SK-N-SH (cell line): Measurements from ENCODE around the gene DGAT2. TPM values are rescaled to one million over a fixed set of nuclear protein-coding genes. Genes with fewer than 3 reads are reported as not detected.

Experiments
- CTCF ChIA-PET: fragments of 300-600, 350-600 bp; formaldehyde crosslinking; extraction: SDS; loops from one replicate; lab custom pipeline; 2021; lab: Yijun Ruan, JAX
- POLR2A ChIA-PET: fragments of 350-600 bp; sonication (Branson Sonifier 250); formaldehyde crosslinking; extraction: SDS; loops from one replicate; lab custom pipeline; 2020; ENCODE audit warnings: antibody characterized with exemption, inconsistent platforms; lab: Yijun Ruan, JAX
- DNase-seq: peaks from one replicate; pipeline ENCODE4 v3.0.0; 2012
- H2AFZ ChIP-seq: fragments of 200-600 bp; sonication (generic); 2 replicates; pipeline ENCODE4 v1.8.1; 2016; ENCODE audit warnings: antibody characterized with exemption, mild to moderate bottlenecking, low read depth
- H3F3A ChIP-seq: fragments of 200-600 bp; sonication (generic); replicated peaks from 2 replicates; pipeline ENCODE3; 2016; ENCODE audit warnings: antibody characterized with exemption, mild to moderate bottlenecking; ENCODE audit not compliant: insufficient read depth
- H3K27ac ChIP-seq, 2 experiments: fragments of 200-500 bp in 1 of 2; fragments of 200-600 bp in 1 of 2; sonication (Bioruptor generic) in 1 of 2; sonication (generic), shearing (Covaris generic) in 1 of 2; 2 replicates each; pipeline versions ENCODE4 v1.5.1 to v1.6.1; 2014 to 2016; ENCODE audit warnings: low read depth in 2 of 2, inconsistent platforms in 1 of 2, low read length in 1 of 2, mild to moderate bottlenecking in 1 of 2, mixed read lengths in 1 of 2
- H3K27me3 ChIP-seq: fragments of 200-600 bp; sonication (generic), shearing (Covaris generic); 2 replicates; pipeline ENCODE4 v1.6.1; 2016; ENCODE audit warnings: mixed run types; ENCODE audit not compliant: insufficient read depth
- H3K36me3 ChIP-seq, 2 experiments: fragments of 200-500 bp in 1 of 2; fragments of 200-600 bp in 1 of 2; sonication (Bioruptor generic) in 1 of 2; sonication (generic) in 1 of 2; replicated peaks in 1 of 2; 2 replicates each; pipeline versions ENCODE3 to v1.5.1; 2014 to 2016; ENCODE audit warnings: low read length in 1 of 2, mild to moderate bottlenecking in 1 of 2; ENCODE audit not compliant: insufficient read depth in 2 of 2, control insufficient read depth in 1 of 2
- H3K4me1 ChIP-seq, 2 experiments: fragments of 200-500 bp in 1 of 2; fragments of 200-600 bp in 1 of 2; sonication (Bioruptor generic) in 1 of 2; sonication (generic), shearing (Covaris generic) in 1 of 2; 2 replicates each; pipeline versions ENCODE4 v1.5.1 to v1.6.1; 2014 to 2016; ENCODE audit warnings: low read depth in 1 of 2, low read length in 1 of 2, mixed run types in 1 of 2; ENCODE audit not compliant: insufficient read depth in 2 of 2, control insufficient read depth in 1 of 2
- H3K4me2 ChIP-seq: fragments of 200-600 bp; sonication (generic), shearing (Covaris generic); 2 replicates; pipeline ENCODE4 v1.6.1; 2017; ENCODE audit warnings: mixed run types
- H3K4me3 ChIP-seq, 2 experiments: fragments of 200-500 bp in 1 of 2; fragments of 200-600 bp in 1 of 2; sonication (Bioruptor generic) in 1 of 2; sonication (generic), shearing (Covaris generic) in 1 of 2; 2 replicates each; pipeline versions ENCODE4 v1.5.1 to v1.8.1; 2014 to 2016; ENCODE audit warnings: low read depth in 2 of 2, inconsistent platforms in 1 of 2, low read length in 1 of 2, mild to moderate bottlenecking in 1 of 2, mixed read lengths in 1 of 2, moderate library complexity in 1 of 2
- H3K79me2 ChIP-seq: fragments of 200-600 bp; sonication (generic); 2 replicates; pipeline ENCODE4 v1.8.1; 2017; ENCODE audit warnings: mild to moderate bottlenecking; ENCODE audit not compliant: insufficient read depth
- H3K9ac ChIP-seq: fragments of 200-600 bp; sonication (generic); 2 replicates; pipeline ENCODE4 v1.6.1; 2017; ENCODE audit warnings: mixed run types
- H3K9me2 ChIP-seq: fragments of 200-600 bp; sonication (generic); 2 replicates; pipeline ENCODE4 v1.6.1; 2017; ENCODE audit warnings: mixed run types
- H3K9me3 ChIP-seq: fragments of 200-600 bp; sonication (generic); 2 replicates; pipeline ENCODE4 v1.6.1; 2017; ENCODE audit warnings: mixed run types, mild to moderate bottlenecking, moderate library complexity
- H4K20me1 ChIP-seq: fragments of 200-600 bp; sonication (generic); 2 replicates; pipeline ENCODE4 v1.6.1; 2017; ENCODE audit warnings: mild to moderate bottlenecking, mixed run types; ENCODE audit not compliant: insufficient read depth
- CHD2 ChIP-seq: fragments of 150-350 bp; IDR thresholded peaks from 2 replicates; pipeline ENCODE4 v1.6.1; 2018; ENCODE audit warnings: low read length; ENCODE audit not compliant: partially characterized antibody
- ELF1 ChIP-seq: IDR thresholded peaks from 2 replicates; pipeline ENCODE4 v1.4.0; 2012
- EP300 ChIP-seq, 2 experiments: IDR thresholded peaks; 2 replicates each; pipeline versions ENCODE4 v1.4.0 to v1.6.1; 2012; ENCODE audit warnings: borderline replicate concordance in 1 of 2, low read depth in 1 of 2, low read length in 1 of 2
- EZH2phosphoT487 ChIP-seq: fragments of 200-600 bp; sonication (generic); IDR thresholded peaks from 2 replicates; pipeline ENCODE4 v1.6.1; 2017; ENCODE audit warnings: low read depth, mixed run types, mild to moderate bottlenecking, antibody characterized with exemption, moderate library complexity, borderline replicate concordance
- GABPA ChIP-seq: IDR thresholded peaks from 2 replicates; pipeline ENCODE4 v1.4.0; 2012; ENCODE audit warnings: low read depth, mild to moderate bottlenecking
- MEF2A ChIP-seq: IDR thresholded peaks from 2 replicates; pipeline ENCODE4 v1.4.0; 2012; ENCODE audit warnings: low read depth, borderline replicate concordance
- MXI1 ChIP-seq: IDR thresholded peaks from 2 replicates; pipeline ENCODE4 v1.6.1; 2012; ENCODE audit warnings: mild to moderate bottlenecking, low read depth, low read length, improper control_type of control experiment
- NFIC ChIP-seq: IDR thresholded peaks from 2 replicates; pipeline ENCODE4 v1.4.0; 2012; ENCODE audit warnings: borderline replicate concordance
- PBX3 ChIP-seq: IDR thresholded peaks from 2 replicates; pipeline ENCODE4; 2012
- POLR2AphosphoS5 ChIP-seq: IDR thresholded peaks from 2 replicates; pipeline ENCODE4 v1.6.1; 2012; ENCODE audit warnings: low read depth, low read length
- RAD21 ChIP-seq: IDR thresholded peaks from 2 replicates; pipeline ENCODE4 v1.6.1; 2012; ENCODE audit warnings: mild to moderate bottlenecking, low read length
- RCOR1 ChIP-seq: fragments of 150-350 bp; IDR thresholded peaks from 2 replicates; pipeline ENCODE4 v1.6.1; 2017; ENCODE audit warnings: antibody characterized with exemption, low read length
- RXRA ChIP-seq: IDR thresholded peaks from 2 replicates; pipeline ENCODE4 v1.4.0; 2012; ENCODE audit warnings: low read depth, mild to moderate bottlenecking, borderline replicate concordance
- TCF12 ChIP-seq: IDR thresholded peaks from 2 replicates; pipeline ENCODE4 v1.4.0; 2012
- USF1 ChIP-seq: IDR thresholded peaks from 2 replicates; pipeline ENCODE4 v1.4.0; 2012; ENCODE audit warnings: low read depth, borderline replicate concordance
- USF2 ChIP-seq: fragments of 150-350 bp; IDR thresholded peaks from 2 replicates; pipeline ENCODE4 v1.6.1; 2017; ENCODE audit warnings: antibody characterized with exemption, low read length, low read depth, borderline replicate concordance
- WGBS: methylation state at CpG from one replicate; pipeline ENCODE4 v1.1.6; 2017; ENCODE audit warnings: low lambda C conversion rate; 5-methylcytosine and 5-hydroxymethylcytosine counted together
- polyA plus RNA-seq, 3 experiments: library from polyadenylated mRNA; depleted of rRNA; stranded (reverse); fragments of >200 nt; gene quantifications; 2 replicates each; pipeline ENCODE4 v1.2.3, GENCODE V29; 2012
- TF ChIP-seq, protein P1 (sequence below): IDR thresholded peaks from 2 replicates; pipeline ENCODE4 v1.6.1; 2012; ENCODE audit warnings: mild to moderate bottlenecking, low read depth, low read length, moderate library complexity

The DGAT2 gene
- polyA plus RNA-seq, 1 of the 3 experiments (the other 2 are of a cell fraction): 1.4 TPM

GRCh38 chr11:75771646-75772410, 3.2 kb downstream of the DGAT2 start (continued):
- TF ChIP-seq USF2 (no peak), PBX3 (no peak), CHD2 (no peak), TCF12 (no peak), NFIC (no peak), EZH2phosphoT487 (no peak), RCOR1 (no peak), RAD21 (no peak), MXI1 (no peak)

- H3K4me2 ChIP-seq: no peak overlapping the region
- ChIA-PET CTCF (interaction anchor here (0.7 to 2.9 kb wide), 4 partner anchors 29 to 94 kb away, joined by 3 to 10 read pairs (median 3); no protein-coding TSS in a partner anchor), POLR2A (interaction anchor here (0.6 kb wide), 1 partner anchor 52 kb away, joined by 4 read pairs; no protein-coding TSS in a partner anchor)
- H3K4me3 ChIP-seq: no peak overlapping the region
- peaks cover 0 to 10% of the 10 kb centered on the region in 2 experiments; a peak in 1 of 4 replicates for H3K4me1 ChIP-seq
- 69% methylated on average over 3 of the region's 5 CpGs for WGBS
- H3K79me2 ChIP-seq: no peaks in the 10 kb centered on the region
- H2AFZ ChIP-seq: no peak overlapping the region
- H3K9me2 ChIP-seq: no peaks in the 10 kb centered on the region
- H4K20me1 ChIP-seq: no peaks in the 10 kb centered on the region
- TF ChIP-seq RCOR1: no peak
- TF ChIP-seq, protein P1, sequence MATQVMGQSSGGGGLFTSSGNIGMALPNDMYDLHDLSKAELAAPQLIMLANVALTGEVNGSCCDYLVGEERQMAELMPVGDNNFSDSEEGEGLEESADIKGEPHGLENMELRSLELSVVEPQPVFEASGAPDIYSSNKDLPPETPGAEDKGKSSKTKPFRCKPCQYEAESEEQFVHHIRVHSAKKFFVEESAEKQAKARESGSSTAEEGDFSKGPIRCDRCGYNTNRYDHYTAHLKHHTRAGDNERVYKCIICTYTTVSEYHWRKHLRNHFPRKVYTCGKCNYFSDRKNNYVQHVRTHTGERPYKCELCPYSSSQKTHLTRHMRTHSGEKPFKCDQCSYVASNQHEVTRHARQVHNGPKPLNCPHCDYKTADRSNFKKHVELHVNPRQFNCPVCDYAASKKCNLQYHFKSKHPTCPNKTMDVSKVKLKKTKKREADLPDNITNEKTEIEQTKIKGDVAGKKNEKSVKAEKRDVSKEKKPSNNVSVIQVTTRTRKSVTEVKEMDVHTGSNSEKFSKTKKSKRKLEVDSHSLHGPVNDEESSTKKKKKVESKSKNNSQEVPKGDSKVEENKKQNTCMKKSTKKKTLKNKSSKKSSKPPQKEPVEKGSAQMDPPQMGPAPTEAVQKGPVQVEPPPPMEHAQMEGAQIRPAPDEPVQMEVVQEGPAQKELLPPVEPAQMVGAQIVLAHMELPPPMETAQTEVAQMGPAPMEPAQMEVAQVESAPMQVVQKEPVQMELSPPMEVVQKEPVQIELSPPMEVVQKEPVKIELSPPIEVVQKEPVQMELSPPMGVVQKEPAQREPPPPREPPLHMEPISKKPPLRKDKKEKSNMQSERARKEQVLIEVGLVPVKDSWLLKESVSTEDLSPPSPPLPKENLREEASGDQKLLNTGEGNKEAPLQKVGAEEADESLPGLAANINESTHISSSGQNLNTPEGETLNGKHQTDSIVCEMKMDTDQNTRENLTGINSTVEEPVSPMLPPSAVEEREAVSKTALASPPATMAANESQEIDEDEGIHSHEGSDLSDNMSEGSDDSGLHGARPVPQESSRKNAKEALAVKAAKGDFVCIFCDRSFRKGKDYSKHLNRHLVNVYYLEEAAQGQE: no peak
- TF ChIP-seq TCF12: no peak
- TF ChIP-seq EP300 (IDR thresholded peaks at IDR 0.05; ENCODE audit: borderline replicate concordance in 1 of 2, low read depth in 1 of 2, low read length in 1 of 2): no peak
- TF ChIP-seq POLR2AphosphoS5: no peak
- TF ChIP-seq USF1: no peak
- no peak for TF ChIP-seq CHD2
- no peak for TF ChIP-seq RAD21
- no peak for TF ChIP-seq GABPA
- TF ChIP-seq RXRA: no peak
- no peak for TF ChIP-seq ELF1
- no peak for TF ChIP-seq MEF2A
- no peak overlapping the region for H3K9ac ChIP-seq
- H3K9me3 ChIP-seq: no peaks in the 10 kb centered on the region
- H3K27me3 ChIP-seq: peaks cover 7% of the 10 kb centered on the region
- H3K27ac ChIP-seq: no peak overlapping the region
- H3K36me3 ChIP-seq: no peaks in the 10 kb centered on the region
- no peaks in the 10 kb centered on the region for H3F3A ChIP-seq
- no peak for DNase-seq
Measured at GRCh38 chr11:75773595-75774353, 5.2 kb downstream of the DGAT2 start.
